Transverse colon (tissue), 4 donors: ENCODE results near the gene CWC15.

Experiments used
- EP300 ChIP-seq: sonication (generic); formaldehyde crosslinking; IDR thresholded peaks from one replicate; pipeline ENCODE4 v1.6.1; 2017; ENCODE audit warnings: antibody characterized with exemption, low read depth
- POLR2A ChIP-seq: fragments of 450-650 bp; IDR thresholded peaks from one replicate; pipeline ENCODE4 v1.6.1; 2016; ENCODE audit warnings: antibody characterized with exemption, mild to moderate bottlenecking, moderate library complexity
- POLR2AphosphoS5 ChIP-seq, 3 donors: sonication (generic); formaldehyde crosslinking; IDR thresholded peaks; one replicate each; pipeline ENCODE4 v1.6.1; 2016; ENCODE audit warnings: antibody characterized with exemption in 3 of 3
- TF ChIP-seq, protein P1 (sequence below), 5 experiments: fragments of 200-600 bp in 3 of 5; fragments of 450-650 bp in 2 of 5; sonication (generic) in 3 of 5; IDR thresholded peaks; 1 replicate in 2 of 5; 2 replicates in 3 of 5; pipeline ENCODE4 v1.5.1; 2016 to 2017; ENCODE audit warnings: antibody characterized with exemption in 5 of 5, inconsistent platforms in 3 of 5, mild to moderate bottlenecking in 2 of 5, moderate library complexity in 1 of 5

- TF ChIP-seq, protein P1, sequence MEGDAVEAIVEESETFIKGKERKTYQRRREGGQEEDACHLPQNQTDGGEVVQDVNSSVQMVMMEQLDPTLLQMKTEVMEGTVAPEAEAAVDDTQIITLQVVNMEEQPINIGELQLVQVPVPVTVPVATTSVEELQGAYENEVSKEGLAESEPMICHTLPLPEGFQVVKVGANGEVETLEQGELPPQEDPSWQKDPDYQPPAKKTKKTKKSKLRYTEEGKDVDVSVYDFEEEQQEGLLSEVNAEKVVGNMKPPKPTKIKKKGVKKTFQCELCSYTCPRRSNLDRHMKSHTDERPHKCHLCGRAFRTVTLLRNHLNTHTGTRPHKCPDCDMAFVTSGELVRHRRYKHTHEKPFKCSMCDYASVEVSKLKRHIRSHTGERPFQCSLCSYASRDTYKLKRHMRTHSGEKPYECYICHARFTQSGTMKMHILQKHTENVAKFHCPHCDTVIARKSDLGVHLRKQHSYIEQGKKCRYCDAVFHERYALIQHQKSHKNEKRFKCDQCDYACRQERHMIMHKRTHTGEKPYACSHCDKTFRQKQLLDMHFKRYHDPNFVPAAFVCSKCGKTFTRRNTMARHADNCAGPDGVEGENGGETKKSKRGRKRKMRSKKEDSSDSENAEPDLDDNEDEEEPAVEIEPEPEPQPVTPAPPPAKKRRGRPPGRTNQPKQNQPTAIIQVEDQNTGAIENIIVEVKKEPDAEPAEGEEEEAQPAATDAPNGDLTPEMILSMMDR (IDR thresholded peaks at IDR 0.05): no peak
- TF ChIP-seq POLR2A (no peak), EP300 (no peak), POLR2AphosphoS5 (IDR thresholded peaks at IDR 0.05) (no peak)
Measured at GRCh38 chr11:95011376-95011775, 38.0 kb upstream of the CWC15 start.
